NT2/D1 (cell line): ENCODE results near the gene HS6ST2.

Source experiments
- DNase-seq: peaks from one replicate; pipeline ENCODE4 v3.0.0-alpha.2; 2011; ENCODE audit warnings: low read depth, low spot score
- H3K27me3 ChIP-seq: 2 replicates; pipeline ENCODE4 v1.6.0; 2011; ENCODE audit warnings: mild to moderate bottlenecking; ENCODE audit not compliant: insufficient read length, insufficient read depth
- H3K36me3 ChIP-seq: 2 replicates; pipeline ENCODE4 v1.6.1; 2011; ENCODE audit warnings: mild to moderate bottlenecking, low read length, mixed read lengths; ENCODE audit not compliant: insufficient read depth, insufficient read length
- H3K4me1 ChIP-seq: 2 replicates; pipeline ENCODE4 v1.5.1; 2011; ENCODE audit not compliant: insufficient read depth, insufficient read length
- H3K4me3 ChIP-seq: 2 replicates; pipeline ENCODE4 v1.5.1; 2011; ENCODE audit warnings: low read depth; ENCODE audit not compliant: insufficient read length
- H3K9ac ChIP-seq: 2 replicates; pipeline ENCODE4 v1.6.0; 2011; ENCODE audit warnings: low read depth; ENCODE audit not compliant: insufficient read length
- H3K9me3 ChIP-seq: 2 replicates; pipeline ENCODE4 v1.5.1; 2011; ENCODE audit warnings: mild to moderate bottlenecking, low read length; ENCODE audit not compliant: insufficient read depth
- SUZ12 ChIP-seq: IDR thresholded peaks from 2 replicates; pipeline ENCODE4 v1.6.1; 2011; ENCODE audit not compliant: insufficient read length, insufficient read depth; ENCODE audit errors: extremely low read depth
- YY1 ChIP-seq: IDR thresholded peaks from 2 replicates; pipeline ENCODE4 v1.6.1; 2011; ENCODE audit not compliant: insufficient read length, insufficient read depth
- ZNF274 ChIP-seq: IDR thresholded peaks from 2 replicates; pipeline ENCODE4 v1.6.1; 2011; ENCODE audit warnings: mild to moderate bottlenecking, low read depth, low read length

HS6ST2 gene

GRCh38 chrX:132748909-132749308 is 209.5 kb downstream of the HS6ST2 start:
- H3K36me3 ChIP-seq = no peaks in the 10 kb centered on the region
- H3K4me3 ChIP-seq = no peak overlapping the region
- DNase-seq = no peak
- no peak overlapping the region for H3K9ac ChIP-seq
- no peak for TF ChIP-seq YY1
- no peak for TF ChIP-seq SUZ12
- no peak for TF ChIP-seq ZNF274
- no peaks in the 10 kb centered on the region for H3K27me3 ChIP-seq
- no peaks in the 10 kb centered on the region for H3K4me1 ChIP-seq
- no peaks in the 10 kb centered on the region for H3K9me3 ChIP-seq

GRCh38 chrX:132748268-132748667 is 210.2 kb downstream of the HS6ST2 start:
- H3K9ac ChIP-seq = no peak overlapping the region
- H3K4me3 ChIP-seq = no peak overlapping the region
- DNase-seq = no peak
- no peaks in the 10 kb centered on the region for H3K36me3 ChIP-seq
- H3K9me3 ChIP-seq = no peaks in the 10 kb centered on the region
- no peaks in the 10 kb centered on the region for H3K27me3 ChIP-seq
- H3K4me1 ChIP-seq = peaks cover 3% of the 10 kb centered on the region
- no peak for TF ChIP-seq ZNF274
- TF ChIP-seq SUZ12 = no peak
- no peak for TF ChIP-seq YY1

GRCh38 chrX:132745593-132745992 is 212.8 kb downstream of the HS6ST2 start:
- no peak for DNase-seq
- Histone ChIP-seq H3K9ac (no peak overlapping the region), H3K4me1 (peaks cover 3% of the 10 kb centered on the region), H3K9me3 (no peaks in the 10 kb centered on the region), H3K27me3 (peaks cover 10% of the 10 kb centered on the region), H3K4me3 (no peak overlapping the region), H3K36me3 (no peaks in the 10 kb centered on the region)
- TF ChIP-seq SUZ12 (no peak), YY1 (no peak), ZNF274 (no peak)

GRCh38 chrX:132744470-132744869 is 214.0 kb downstream of the HS6ST2 start:
- H3K9ac ChIP-seq = no peak overlapping the region
- TF ChIP-seq YY1 (no peak), SUZ12 (no peak), ZNF274 (no peak)
- H3K9me3 ChIP-seq = no peaks in the 10 kb centered on the region
- H3K4me3 ChIP-seq = no peak overlapping the region
- H3K36me3 ChIP-seq = no peaks in the 10 kb centered on the region
- peaks cover 3% of the 10 kb centered on the region for H3K4me1 ChIP-seq
- DNase-seq = no peak
- peaks cover 10% of the 10 kb centered on the region for H3K27me3 ChIP-seq

- peak; percentile 58 for DNase-seq
- Histone ChIP-seq H3K4me3 (no peak overlapping the region), H3K36me3 (no peaks in the 10 kb centered on the region), H3K9ac (no peak overlapping the region), H3K27me3 (peaks cover 10% of the 10 kb centered on the region), H3K9me3 (no peaks in the 10 kb centered on the region), H3K4me1 (peaks cover 3% of the 10 kb centered on the region)
- no peak for TF ChIP-seq SUZ12
- no peak for TF ChIP-seq YY1
- TF ChIP-seq ZNF274 = no peak
Measured at GRCh38 chrX:132743086-132743485, 215.3 kb downstream of the HS6ST2 start.

GRCh38 chrX:132742246-132742645 is 216.2 kb downstream of the HS6ST2 start:
- no peak overlapping the region for H3K4me3 ChIP-seq
- no peak for TF ChIP-seq SUZ12
- TF ChIP-seq YY1 = no peak
- no peak for TF ChIP-seq ZNF274
- peaks cover 10% of the 10 kb centered on the region for H3K27me3 ChIP-seq

GRCh38 chrX:132741689-132742088 is 216.7 kb downstream of the HS6ST2 start:
- Histone ChIP-seq H3K4me3 (no peak overlapping the region), H3K9ac (no peak overlapping the region), H3K9me3 (no peaks in the 10 kb centered on the region), H3K4me1 (peaks cover 3% of the 10 kb centered on the region), H3K36me3 (no peaks in the 10 kb centered on the region), H3K27me3 (peaks cover 10% of the 10 kb centered on the region)
- TF ChIP-seq SUZ12 (no peak), ZNF274 (no peak), YY1 (no peak)
- DNase-seq = no peak

More at GRCh38 chrX:132742246-132742645, 216.2 kb downstream of the HS6ST2 start:
- Histone ChIP-seq H3K9me3 (no peaks in the 10 kb centered on the region), H3K36me3 (no peaks in the 10 kb centered on the region), H3K9ac (no peak overlapping the region), H3K4me1 (peaks cover 3% of the 10 kb centered on the region)
- no peak for DNase-seq
